Measurements from ENCODE around the gene POLD1.

POLD1 gene

GRCh38 chr19:50459067-50459456, 74.9 kb downstream of the POLD1 start:
- Histone ChIP-seq H3K36me3 (ENCODE audit: insufficient read depth, low read length) (no peaks in the 10 kb centered on the region), H3K9me2 (ENCODE audit: low read depth, low read length) (no peaks in the 10 kb centered on the region), H3K9ac (ENCODE audit: low read length) (no peak overlapping the region), H4K20me1 (ENCODE audit: insufficient read depth, low read length) (no peaks in the 10 kb centered on the region), H3K4me2 (ENCODE audit: low read length) (no peak overlapping the region), H3K27ac (ENCODE audit: low read depth, low read length, poor library complexity, severe bottlenecking) (no peak overlapping the region), H3F3A (ENCODE audit: insufficient read depth, low read length) (no peaks in the 10 kb centered on the region; the same call in 1 of the 2 replicates), H3K27me3 (ENCODE audit: insufficient read depth, low read length) (no peaks in the 10 kb centered on the region; the same call in 1 of the 2 replicates), H3K9me3 (ENCODE audit: low read length) (no peaks in the 10 kb centered on the region), H3K4me3 (ENCODE audit: low read depth, low read length, poor library complexity, severe bottlenecking) (no peak overlapping the region), H2AFZ (ENCODE audit: low read length) (no peak overlapping the region), H3K79me2 (ENCODE audit: insufficient read depth, low read length) (no peaks in the 10 kb centered on the region), H3K4me1 (ENCODE audit: insufficient read depth, low read length, severe bottlenecking) (peaks cover 15% of the 10 kb centered on the region)
- no peak for TF ChIP-seq EZH2 (IDR thresholded peaks at IDR 0.05; ENCODE audit: borderline replicate concordance, low read length)
- no peak for TF ChIP-seq CTCF (IDR thresholded peaks at IDR 0.05; ENCODE audit: low read length)

GRCh38 chr19:50459638-50460037, 75.5 kb downstream of the POLD1 start:
- Histone ChIP-seq H3F3A (ENCODE audit: insufficient read depth, low read length) (no peaks in the 10 kb centered on the region; the same call in 1 of the 2 replicates), H3K79me2 (ENCODE audit: insufficient read depth, low read length) (no peaks in the 10 kb centered on the region), H3K9me2 (ENCODE audit: low read depth, low read length) (no peaks in the 10 kb centered on the region), H2AFZ (ENCODE audit: low read length) (no peak overlapping the region), H3K36me3 (ENCODE audit: insufficient read depth, low read length) (no peaks in the 10 kb centered on the region), H3K4me1 (ENCODE audit: insufficient read depth, low read length, severe bottlenecking) (peaks cover 15% of the 10 kb centered on the region), H3K4me3 (ENCODE audit: low read depth, low read length, poor library complexity, severe bottlenecking) (no peak overlapping the region), H3K27me3 (ENCODE audit: insufficient read depth, low read length) (no peaks in the 10 kb centered on the region; the same call in 1 of the 2 replicates), H3K4me2 (ENCODE audit: low read length) (no peak overlapping the region), H3K9me3 (ENCODE audit: low read length) (no peaks in the 10 kb centered on the region), H4K20me1 (ENCODE audit: insufficient read depth, low read length) (no peaks in the 10 kb centered on the region), H3K9ac (ENCODE audit: low read length) (no peak overlapping the region), H3K27ac (ENCODE audit: low read depth, low read length, poor library complexity, severe bottlenecking) (no peak overlapping the region)
- TF ChIP-seq EZH2 (IDR thresholded peaks at IDR 0.05; ENCODE audit: borderline replicate concordance, low read length) (no peak), CTCF (IDR thresholded peaks at IDR 0.05; ENCODE audit: low read length) (no peak)

GRCh38 chr19:50460161-50460765, 76.1 kb downstream of the POLD1 start:
- H3K4me3 ChIP-seq (ENCODE audit: low read depth, low read length, poor library complexity, severe bottlenecking) = no peak overlapping the region
- H3K4me1 ChIP-seq (ENCODE audit: insufficient read depth, low read length, severe bottlenecking) = peaks cover 15% of the 10 kb centered on the region
- H3K9me2 ChIP-seq (ENCODE audit: low read depth, low read length) = no peaks in the 10 kb centered on the region
- no peak overlapping the region for H2AFZ ChIP-seq (ENCODE audit: low read length)
- H3F3A ChIP-seq (ENCODE audit: insufficient read depth, low read length) = no peaks in the 10 kb centered on the region; the same call in 1 of the 2 replicates
- H3K79me2 ChIP-seq (ENCODE audit: insufficient read depth, low read length) = no peaks in the 10 kb centered on the region
- peak overlapping the region; percentile 45 for H3K4me2 ChIP-seq (ENCODE audit: low read length)
- H3K27me3 ChIP-seq (ENCODE audit: insufficient read depth, low read length) = peaks cover 4% of the 10 kb centered on the region; the same call in 1 of the 2 replicates
- no peaks in the 10 kb centered on the region for H4K20me1 ChIP-seq (ENCODE audit: insufficient read depth, low read length)
- peak overlapping the region; percentile 26; the same call in 1 of the 2 replicates for H3K9ac ChIP-seq (ENCODE audit: low read length)
- H3K27ac ChIP-seq (ENCODE audit: low read depth, low read length, poor library complexity, severe bottlenecking) = no peak overlapping the region
- H3K9me3 ChIP-seq (ENCODE audit: low read length) = no peaks in the 10 kb centered on the region
- TF ChIP-seq EZH2 (IDR thresholded peaks at IDR 0.05; ENCODE audit: borderline replicate concordance, low read length) (no peak), CTCF (IDR thresholded peaks at IDR 0.05; ENCODE audit: low read length) (peak; percentile 36; the same call in 1 of the 2 replicates)
- H3K36me3 ChIP-seq (ENCODE audit: insufficient read depth, low read length) = no peaks in the 10 kb centered on the region
